ENCODE results near the gene SETD6. TPM values are rescaled to one million over a fixed set of nuclear protein-coding genes. Genes with fewer than 3 reads are reported as not detected.

SETD6 gene
- total and polyA plus RNA-seq, 2 experiments from 2014 or later = 23.8 to 47.6 TPM

DNA sequence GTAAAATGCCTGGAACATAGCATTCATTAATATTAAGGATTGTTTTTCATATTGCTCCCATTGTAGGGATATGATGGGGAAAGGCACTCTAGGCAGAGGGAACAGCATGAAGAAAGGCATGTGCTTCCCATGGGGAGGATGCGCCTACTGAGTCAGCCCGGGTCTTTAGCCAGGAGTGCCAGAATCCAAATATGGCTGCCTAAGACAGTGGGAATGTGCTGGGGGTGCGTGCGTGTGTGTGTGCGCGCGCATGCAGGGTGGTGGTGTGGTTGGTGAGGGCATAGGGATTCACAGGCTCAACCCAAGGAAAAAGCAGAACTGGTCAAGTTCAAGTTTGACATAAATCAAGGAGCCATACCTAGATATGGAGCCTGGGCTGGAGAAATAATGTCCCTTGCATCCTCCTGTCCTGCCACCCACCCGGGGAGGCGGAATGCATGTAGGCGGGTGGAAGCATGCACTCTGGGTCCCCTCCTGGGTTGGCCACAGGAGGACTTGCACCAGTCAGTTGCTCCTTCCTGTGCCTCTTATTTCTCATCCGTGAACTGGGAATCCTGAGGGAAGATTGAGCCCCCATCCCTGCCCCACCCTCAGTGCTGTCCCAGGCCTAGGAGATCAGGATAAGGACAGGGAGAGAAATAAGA is 34.0 kb upstream of the SETD6 start:
- TF ChIP-seq, protein P1, sequence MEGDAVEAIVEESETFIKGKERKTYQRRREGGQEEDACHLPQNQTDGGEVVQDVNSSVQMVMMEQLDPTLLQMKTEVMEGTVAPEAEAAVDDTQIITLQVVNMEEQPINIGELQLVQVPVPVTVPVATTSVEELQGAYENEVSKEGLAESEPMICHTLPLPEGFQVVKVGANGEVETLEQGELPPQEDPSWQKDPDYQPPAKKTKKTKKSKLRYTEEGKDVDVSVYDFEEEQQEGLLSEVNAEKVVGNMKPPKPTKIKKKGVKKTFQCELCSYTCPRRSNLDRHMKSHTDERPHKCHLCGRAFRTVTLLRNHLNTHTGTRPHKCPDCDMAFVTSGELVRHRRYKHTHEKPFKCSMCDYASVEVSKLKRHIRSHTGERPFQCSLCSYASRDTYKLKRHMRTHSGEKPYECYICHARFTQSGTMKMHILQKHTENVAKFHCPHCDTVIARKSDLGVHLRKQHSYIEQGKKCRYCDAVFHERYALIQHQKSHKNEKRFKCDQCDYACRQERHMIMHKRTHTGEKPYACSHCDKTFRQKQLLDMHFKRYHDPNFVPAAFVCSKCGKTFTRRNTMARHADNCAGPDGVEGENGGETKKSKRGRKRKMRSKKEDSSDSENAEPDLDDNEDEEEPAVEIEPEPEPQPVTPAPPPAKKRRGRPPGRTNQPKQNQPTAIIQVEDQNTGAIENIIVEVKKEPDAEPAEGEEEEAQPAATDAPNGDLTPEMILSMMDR (IDR thresholded peaks at IDR 0.05; ENCODE audit: low read depth, low read length) = no peak
- no peak overlapping the region for H3K27ac ChIP-seq
- H3K4me3 ChIP-seq = no peak overlapping the region
- no peaks in the 10 kb centered on the region for H3K9me3 ChIP-seq (ENCODE audit: low read depth)
- DNase-seq (ENCODE audit: low read depth in 1 of 2, low spot score in 1 of 2) = no peak
- peaks cover 27% of the 10 kb centered on the region for H3K4me1 ChIP-seq (ENCODE audit: low read depth)
- no peaks in the 10 kb centered on the region for H3K36me3 ChIP-seq
- H3K27me3 ChIP-seq = no peaks in the 10 kb centered on the region

DNA sequence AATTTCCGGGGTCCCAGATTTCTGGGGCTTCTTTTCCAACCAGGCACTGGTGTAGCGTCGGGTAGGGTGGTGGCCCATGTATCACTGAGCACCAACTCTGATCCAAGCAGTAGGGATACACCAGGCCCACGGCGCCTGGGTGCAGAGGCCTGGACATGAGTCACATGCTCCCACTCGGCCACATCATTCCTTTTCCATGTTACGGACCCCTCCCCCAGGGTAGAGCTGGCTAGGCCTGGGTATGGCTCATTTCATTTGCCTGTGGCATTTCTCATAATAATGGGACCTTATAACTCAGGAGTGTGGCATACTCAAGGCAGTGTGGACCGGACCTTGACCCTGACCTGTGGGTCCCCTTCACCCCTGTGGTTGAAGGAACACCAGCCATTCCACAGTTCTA is 33.4 kb upstream of the SETD6 start:
- no peak for DNase-seq (ENCODE audit: low read depth in 1 of 2, low spot score in 1 of 2)
- no peak overlapping the region for H3K27ac ChIP-seq
- TF ChIP-seq, protein P1 (IDR thresholded peaks at IDR 0.05; ENCODE audit: low read depth, low read length) = no peak
- H3K4me3 ChIP-seq = no peak overlapping the region
- no peaks in the 10 kb centered on the region for H3K9me3 ChIP-seq (ENCODE audit: low read depth)
- H3K27me3 ChIP-seq = no peaks in the 10 kb centered on the region
- H3K36me3 ChIP-seq = no peaks in the 10 kb centered on the region
- peaks cover 27% of the 10 kb centered on the region for H3K4me1 ChIP-seq (ENCODE audit: low read depth)

DNA sequence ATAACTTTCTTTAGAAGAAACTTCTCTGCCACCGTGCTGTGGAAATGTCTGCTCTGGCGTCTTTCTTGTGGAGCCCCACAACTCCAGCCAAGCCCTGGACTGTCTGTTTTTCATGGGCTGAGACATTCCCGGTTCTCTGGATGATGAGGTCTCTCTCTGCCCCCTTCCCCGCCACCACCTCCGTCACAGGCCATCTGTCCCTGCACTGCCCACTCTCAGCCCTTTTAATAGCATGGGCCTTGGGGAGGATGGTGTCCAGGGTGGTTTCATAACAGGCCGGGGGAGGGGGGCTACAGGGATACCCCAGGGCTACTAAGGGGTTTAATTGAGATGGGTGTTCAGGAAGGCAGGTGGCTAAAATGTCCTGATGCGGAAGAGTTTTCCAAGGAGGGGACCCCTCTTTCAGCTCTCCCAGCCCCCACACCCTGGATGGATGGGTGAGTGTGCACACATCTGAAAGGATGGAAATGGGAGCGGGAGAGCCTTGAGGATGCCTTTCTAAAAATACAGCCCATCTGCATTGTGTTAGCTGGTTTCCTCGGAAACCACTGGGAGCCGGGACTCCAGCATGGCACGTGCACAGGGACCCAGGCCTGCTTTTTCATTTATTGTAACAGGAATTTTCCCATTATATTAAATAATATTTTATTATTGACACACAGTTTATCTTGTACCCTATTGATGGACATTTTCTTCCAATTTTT is 30.0 kb upstream of the SETD6 start:
- H3K27ac ChIP-seq = peak overlapping the region; percentile 82
- no peaks in the 10 kb centered on the region for H3K36me3 ChIP-seq
- TF ChIP-seq, protein P1 (IDR thresholded peaks at IDR 0.05; ENCODE audit: low read depth, low read length) = no peak
- peaks cover 27% of the 10 kb centered on the region for H3K4me1 ChIP-seq (ENCODE audit: low read depth)
- DNase-seq (ENCODE audit: low read depth in 1 of 2, low spot score in 1 of 2) = peak in 1 of 2 donors; percentile 82
- H3K9me3 ChIP-seq (ENCODE audit: low read depth) = no peaks in the 10 kb centered on the region
- no peaks in the 10 kb centered on the region for H3K27me3 ChIP-seq
- no peak overlapping the region for H3K4me3 ChIP-seq

- TF ChIP-seq, protein P1 (IDR thresholded peaks at IDR 0.05; ENCODE audit: low read depth, low read length) = peak; percentile 83
- Histone ChIP-seq H3K9me3 (ENCODE audit: low read depth) (no peaks in the 10 kb centered on the region), H3K27me3 (no peaks in the 10 kb centered on the region), H3K4me3 (no peak overlapping the region), H3K4me1 (ENCODE audit: low read depth) (peaks cover 27% of the 10 kb centered on the region), H3K27ac (no peak overlapping the region), H3K36me3 (no peaks in the 10 kb centered on the region)
- DNase-seq (ENCODE audit: low read depth in 1 of 2, low spot score in 1 of 2) = peak; percentile 84 to 96
These were observed 27.6 kb upstream of the SETD6 start for GRCh38 chr16:58487566-58488351.

DNA sequence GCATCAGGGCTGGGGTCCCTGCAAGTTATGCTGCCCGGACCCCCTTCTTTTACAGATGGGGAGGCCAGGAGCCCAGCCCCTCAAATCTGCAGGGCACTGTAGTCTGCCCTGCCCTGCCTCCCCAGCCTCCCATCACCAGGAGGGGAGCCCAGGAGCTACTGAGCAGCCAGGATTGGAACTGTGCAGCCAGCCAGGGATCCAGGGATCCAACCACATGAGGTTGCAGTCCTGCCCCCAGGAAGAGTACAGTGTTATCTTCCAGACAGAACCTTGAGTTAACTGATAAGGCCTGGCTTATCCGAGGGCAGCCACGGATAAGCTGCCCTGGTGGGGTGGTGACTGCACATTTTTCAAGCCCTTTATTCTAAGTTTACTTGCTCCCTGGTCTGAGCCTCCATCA is 26.8 kb upstream of the SETD6 start:
- H3K36me3 ChIP-seq = no peaks in the 10 kb centered on the region
- TF ChIP-seq, protein P1 (IDR thresholded peaks at IDR 0.05; ENCODE audit: low read depth, low read length) = no peak
- no peak for DNase-seq (ENCODE audit: low read depth in 1 of 2, low spot score in 1 of 2)

More for the DNA sequence above, 26.8 kb upstream of the SETD6 start:
- Histone ChIP-seq H3K9me3 (ENCODE audit: low read depth) (no peaks in the 10 kb centered on the region), H3K4me1 (ENCODE audit: low read depth) (peaks cover 20% of the 10 kb centered on the region), H3K27ac (no peak overlapping the region), H3K4me3 (no peak overlapping the region), H3K27me3 (no peaks in the 10 kb centered on the region)
